Neuronal stem cell (in vitro differentiated cells): ENCODE results near the gene CHD2.
A peak's percentile ranks its signal among the peaks of the same experiment; 100 is the strongest.

Experiments
- DNase-seq: peaks from one replicate; pipeline ENCODE4 v3.0.0-alpha.2; 2013; ENCODE audit warnings: low spot score
- H2AFZ ChIP-seq: one replicate; pipeline ENCODE4 v1.6.1; 2013; ENCODE audit warnings: mild to moderate bottlenecking, low read length, inconsistent platforms
- H2AK5ac ChIP-seq: 2 replicates; pipeline ENCODE4 v1.6.1; 2013; ENCODE audit warnings: low read depth, mild to moderate bottlenecking, inconsistent platforms, low read length, moderate library complexity, mixed read lengths
- H2BK120ac ChIP-seq: 2 replicates; pipeline ENCODE4 v1.6.1; 2013; ENCODE audit warnings: low read depth, mild to moderate bottlenecking, inconsistent platforms, low read length, moderate library complexity, mixed read lengths
- H2BK12ac ChIP-seq: one replicate; pipeline ENCODE4 v1.6.1; 2013; ENCODE audit warnings: low read length, inconsistent platforms
- H2BK15ac ChIP-seq: 2 replicates; pipeline ENCODE4 v1.6.1; 2013; ENCODE audit warnings: mild to moderate bottlenecking, low read length, inconsistent platforms, mixed read lengths
- H2BK5ac ChIP-seq: one replicate; pipeline ENCODE4 v1.6.1; 2013; ENCODE audit warnings: inconsistent platforms, mild to moderate bottlenecking, low read length, moderate library complexity
- H3K14ac ChIP-seq: one replicate; pipeline ENCODE4 v1.6.1; 2013; ENCODE audit warnings: low read length, inconsistent platforms
- H3K18ac ChIP-seq: 2 replicates; pipeline ENCODE4 v1.6.1; 2013; ENCODE audit warnings: low read length, inconsistent platforms
- H3K23ac ChIP-seq: 2 replicates; pipeline ENCODE4 v1.6.1; 2013; ENCODE audit warnings: low read depth, mild to moderate bottlenecking, mixed read lengths, low read length, inconsistent platforms; ENCODE audit not compliant: poor library complexity
- H3K27ac ChIP-seq: replicated peaks from 3 replicates; pipeline ENCODE4 v1.5.1; 2013; ENCODE audit warnings: low read length, inconsistent platforms
- H3K27me3 ChIP-seq, 3 experiments: 2 replicates each; pipeline ENCODE4 v1.6.1; 2013; ENCODE audit warnings: low read length in 3 of 3, mild to moderate bottlenecking in 2 of 3, inconsistent platforms in 1 of 3, low read depth in 1 of 3, mixed read lengths in 1 of 3, moderate library complexity in 1 of 3; ENCODE audit not compliant: control insufficient read depth in 3 of 3, insufficient read depth in 3 of 3
- H3K36me3 ChIP-seq, 2 donors: replicated peaks in 1 of 2; 2 replicates each; pipeline ENCODE4 v1.6.1; 2013; ENCODE audit warnings: low read length in 2 of 2; ENCODE audit not compliant: control insufficient read depth in 2 of 2, insufficient read depth in 2 of 2
- H3K4ac ChIP-seq: 2 replicates; pipeline ENCODE4 v1.6.1; 2013; ENCODE audit warnings: inconsistent platforms, mild to moderate bottlenecking, low read length, moderate library complexity
- H3K4me1 ChIP-seq, 2 donors: 1 replicate in 1 of 2; 2 replicates in 1 of 2; pipeline ENCODE4 v1.6.1; 2013; ENCODE audit warnings: low read length in 2 of 2, low read depth in 1 of 2; ENCODE audit not compliant: control insufficient read depth in 2 of 2, insufficient read depth in 1 of 2
- H3K4me2 ChIP-seq: one replicate; pipeline ENCODE4 v1.6.1; 2013; ENCODE audit warnings: mild to moderate bottlenecking, low read length, inconsistent platforms; ENCODE audit not compliant: insufficient read depth, poor library complexity, severe bottlenecking
- H3K4me3 ChIP-seq, 2 donors: 2 replicates each; pipeline ENCODE4 v1.5.1; 2013; ENCODE audit warnings: low read length in 2 of 2, mild to moderate bottlenecking in 2 of 2, inconsistent platforms in 1 of 2, moderate library complexity in 1 of 2
- H3K79me1 ChIP-seq: one replicate; pipeline ENCODE4 v1.6.1; 2013; ENCODE audit warnings: low read depth, mild to moderate bottlenecking, inconsistent platforms, low read length, moderate library complexity
- H3K9ac ChIP-seq: one replicate; pipeline ENCODE4 v1.6.1; 2013; ENCODE audit warnings: mild to moderate bottlenecking, low read depth, low read length, inconsistent platforms; ENCODE audit not compliant: poor library complexity
- H3K9me3 ChIP-seq, 2 donors: replicated peaks in 1 of 2; 2 replicates each; pipeline versions ENCODE3 to v1.6.1; 2013; ENCODE audit warnings: low read length in 2 of 2, mild to moderate bottlenecking in 2 of 2, inconsistent platforms in 1 of 2, low read depth in 1 of 2, mixed read lengths in 1 of 2, moderate library complexity in 1 of 2; ENCODE audit not compliant: control insufficient read depth in 2 of 2, insufficient read depth in 1 of 2
- H4K8ac ChIP-seq: one replicate; pipeline ENCODE4 v1.6.1; 2013; ENCODE audit warnings: low read depth, mild to moderate bottlenecking, inconsistent platforms, low read length, moderate library complexity
- H4K91ac ChIP-seq: one replicate; pipeline ENCODE4 v1.6.1; 2013; ENCODE audit warnings: low read length, low read depth, mild to moderate bottlenecking, inconsistent platforms; ENCODE audit not compliant: poor library complexity
- WGBS, 2 donors: extraction: QIAGEN DNeasy Blood & Tissue Kit; methylation state at CpG; one replicate each; pipeline ENCODE4 v1.1.7; 2013; ENCODE audit warnings: missing lambda C conversion rate in 2 of 2, mixed read lengths in 1 of 2; ENCODE audit not compliant: insufficient read length in 2 of 2, insufficient replicate concordance in 1 of 2; ENCODE audit errors: extremely low coverage in 2 of 2; 5-methylcytosine and 5-hydroxymethylcytosine counted together

The CHD2 gene

DNA sequence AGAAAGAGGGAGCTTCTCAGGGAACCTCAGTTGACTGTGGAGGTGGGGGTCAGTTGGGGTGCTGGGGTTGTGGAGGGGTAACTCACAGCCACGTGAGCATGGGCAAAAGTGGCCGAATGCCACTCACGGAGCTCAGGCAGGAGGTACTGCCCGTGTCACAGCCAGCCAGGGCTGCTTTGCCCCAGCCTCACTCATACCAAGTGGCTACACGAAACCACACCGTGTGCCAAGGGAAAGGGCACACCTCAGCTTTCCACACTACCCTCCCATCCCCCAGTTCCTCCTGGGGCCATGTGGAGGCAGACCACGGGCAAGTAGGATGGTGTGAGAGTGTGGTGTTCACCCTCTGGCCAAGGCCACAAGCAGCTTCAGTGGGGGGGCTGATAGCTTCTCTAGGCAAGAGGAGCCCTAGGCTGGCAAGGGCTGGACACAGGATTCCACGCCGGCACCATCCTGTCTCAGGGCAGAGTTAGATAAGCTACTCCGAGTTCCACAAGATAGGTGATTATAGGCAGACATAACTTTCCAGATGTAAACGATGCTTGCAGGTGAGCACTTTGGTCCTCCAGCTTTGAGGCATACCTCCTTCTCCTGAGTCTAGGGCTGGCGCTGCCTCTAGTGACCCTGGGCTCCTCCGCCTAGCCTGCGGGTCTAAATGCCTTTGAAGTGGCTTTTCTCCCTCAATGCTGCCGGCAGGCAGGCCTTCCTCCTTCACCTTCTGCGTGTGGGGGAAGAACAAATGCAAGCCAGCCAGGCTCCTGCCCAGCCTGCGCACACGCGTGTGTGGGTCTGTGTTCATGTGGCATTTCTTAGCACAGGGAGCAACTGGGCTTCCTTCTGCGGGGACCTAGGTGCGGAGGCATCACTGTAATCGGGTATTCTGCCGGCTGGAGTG, 163.9 kb downstream of the CHD2 start:
- Histone ChIP-seq H3K27ac (peak overlapping the region; percentile 67), H3K4me3 (peak overlapping the region in 1 of 2 donors; percentile 51), H2BK15ac (no peak overlapping the region), H3K9ac (peak overlapping the region; percentile 47), H3K23ac (no peak overlapping the region), H2BK12ac (no peak overlapping the region), H2AFZ (no peak overlapping the region), H2BK120ac (no peak overlapping the region), H3K79me1 (peaks cover 20% of the 10 kb centered on the region), H3K36me3 (peaks cover 38 to 88% of the 10 kb centered on the region in 2 donors), H3K4me1 (peaks cover 39 to 59% of the 10 kb centered on the region in 2 donors), H3K9me3 (no peaks in the 10 kb centered on the region), H3K27me3 (no peaks in the 10 kb centered on the region), H3K4me2 (no peak overlapping the region), H3K14ac (no peak overlapping the region), H3K4ac (no peak overlapping the region), H3K18ac (peak overlapping the region; percentile 91), H2BK5ac (no peak overlapping the region), H4K91ac (no peak overlapping the region), H2AK5ac (no peak overlapping the region), H4K8ac (no peak overlapping the region)
- no peak for DNase-seq
- no CpG with 5 or more reads among the region's 23 CpGs for WGBS, 2 donors

DNA sequence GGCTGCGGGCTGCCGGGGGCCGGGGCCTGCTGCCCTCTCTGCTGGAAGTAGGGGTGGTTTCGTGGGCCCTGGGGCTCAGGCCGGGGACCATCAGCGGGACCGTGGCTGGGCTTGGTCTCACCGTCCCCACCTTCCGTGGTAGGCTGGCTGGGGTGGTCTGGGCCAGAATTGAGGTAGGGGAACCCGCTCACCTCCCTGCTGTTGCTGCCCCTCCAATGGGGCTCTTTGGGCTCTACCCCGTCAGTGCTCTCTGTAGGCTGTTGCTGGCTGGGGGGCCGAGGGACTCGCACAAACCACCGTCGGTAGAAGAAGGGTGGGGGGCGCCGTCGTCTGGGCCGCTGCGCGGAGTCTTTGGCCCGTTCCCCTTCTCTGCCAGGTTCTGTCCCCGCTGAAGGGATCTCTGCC, 165.5 kb downstream of the CHD2 start:
- Histone ChIP-seq H3K79me1 (peaks cover 16% of the 10 kb centered on the region), H3K4me1 (peaks cover 35 to 58% of the 10 kb centered on the region in 2 donors), H3K18ac (peak overlapping the region; percentile 40), H2BK15ac (no peak overlapping the region), H3K4me3 (no peak overlapping the region), H2BK120ac (no peak overlapping the region), H3K4ac (no peak overlapping the region), H3K27me3 (no peaks in the 10 kb centered on the region), H2AFZ (no peak overlapping the region), H2BK5ac (no peak overlapping the region), H3K4me2 (no peak overlapping the region), H3K23ac (no peak overlapping the region), H4K91ac (no peak overlapping the region), H4K8ac (no peak overlapping the region), H3K27ac (no peak overlapping the region), H3K9me3 (peaks cover 0 to 12% of the 10 kb centered on the region in 2 donors), H2AK5ac (no peak overlapping the region), H3K9ac (peak overlapping the region; percentile 57), H3K14ac (no peak overlapping the region), H2BK12ac (no peak overlapping the region), H3K36me3 (peaks cover 42 to 88% of the 10 kb centered on the region in 2 donors)
- DNase-seq = no peak
- no CpG with 5 or more reads among the region's 23 CpGs for WGBS, 2 donors

DNA sequence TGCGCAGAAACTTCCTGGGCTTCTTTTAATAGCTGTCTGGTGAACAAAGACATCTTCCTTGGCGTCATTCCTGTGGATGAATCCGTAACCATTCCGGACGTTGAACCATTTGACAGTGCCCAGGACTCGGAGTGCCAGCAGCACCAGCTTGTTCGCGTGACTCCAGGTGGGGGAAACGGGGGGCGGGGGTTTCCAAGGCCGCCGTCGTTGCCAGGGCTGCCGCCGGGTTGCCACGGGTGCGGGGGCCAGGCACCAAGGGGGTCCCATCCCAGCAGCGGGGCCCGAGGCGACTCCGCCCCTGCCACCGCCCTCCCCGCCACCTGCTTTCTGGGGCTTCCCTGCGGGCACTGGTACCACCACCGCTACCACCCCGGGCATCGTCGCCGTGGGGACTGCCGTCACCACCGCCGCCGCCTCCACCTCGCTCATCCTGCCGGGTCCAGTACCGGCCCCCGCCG, 166.1 kb downstream of the CHD2 start:
- no peak overlapping the region for H3K27ac ChIP-seq
- H3K9ac ChIP-seq = peak overlapping the region; percentile 56
- no peak overlapping the region for H2BK12ac ChIP-seq
- no peaks in the 10 kb centered on the region for H3K27me3 ChIP-seq
- H3K14ac ChIP-seq = no peak overlapping the region
- no peak overlapping the region for H3K4ac ChIP-seq
- H3K23ac ChIP-seq = peak overlapping the region; percentile 23
- no peak overlapping the region for H2AK5ac ChIP-seq
- H3K18ac ChIP-seq = no peak overlapping the region
- peaks cover 0 to 12% of the 10 kb centered on the region in 2 donors for H3K9me3 ChIP-seq
- peaks cover 37 to 88% of the 10 kb centered on the region in 2 donors for H3K36me3 ChIP-seq
- no peak overlapping the region for H2AFZ ChIP-seq
- no CpG with 5 or more reads among the region's 38 CpGs for WGBS, 2 donors
- H3K4me1 ChIP-seq = peaks cover 35 to 54% of the 10 kb centered on the region in 2 donors
- no peak overlapping the region for H2BK15ac ChIP-seq
- no peak overlapping the region for H3K4me3 ChIP-seq
- no peak overlapping the region for H4K91ac ChIP-seq
- H4K8ac ChIP-seq = no peak overlapping the region
- no peak for DNase-seq
- no peak overlapping the region for H2BK5ac ChIP-seq
- H3K4me2 ChIP-seq = no peak overlapping the region
- H3K79me1 ChIP-seq = peaks cover 16% of the 10 kb centered on the region
- H2BK120ac ChIP-seq = no peak overlapping the region

DNA sequence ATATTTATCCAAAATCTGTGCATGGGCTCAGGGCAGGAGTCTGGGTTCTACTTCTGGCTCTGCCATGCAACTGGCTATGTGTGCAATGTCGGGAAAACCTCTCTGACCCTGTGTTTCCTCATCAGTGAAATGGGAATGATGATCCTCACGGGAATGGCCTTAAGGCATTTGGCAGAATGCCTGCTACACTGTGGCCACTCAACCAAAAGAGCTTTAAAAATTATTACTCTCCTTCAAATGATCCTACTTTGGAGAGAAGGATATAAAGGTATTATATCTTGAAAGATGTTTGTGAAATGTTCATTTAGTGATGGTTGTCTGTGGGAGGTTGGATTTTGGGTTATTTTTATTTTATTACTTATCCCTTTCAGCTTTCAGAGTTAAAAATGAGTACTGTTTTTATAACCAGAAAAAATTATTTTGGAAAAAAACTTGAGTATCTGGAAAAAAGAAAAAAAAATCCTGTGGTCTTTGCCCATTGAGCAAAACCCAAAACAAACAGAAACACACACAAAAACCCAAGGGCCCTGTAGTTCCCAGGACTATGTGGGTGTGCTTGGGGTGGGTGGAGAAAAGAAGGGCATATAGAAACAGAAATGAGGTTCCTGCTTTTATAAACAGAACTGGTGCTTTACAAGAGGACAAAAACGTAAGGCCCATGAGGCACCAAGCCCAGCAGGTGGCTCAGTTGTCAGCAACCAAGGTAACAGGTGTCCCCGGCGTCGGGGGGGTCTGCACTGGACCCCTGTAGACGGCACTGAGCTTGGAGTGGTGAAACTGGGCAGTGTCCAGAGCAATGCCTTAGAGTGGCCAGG, 166.9 kb downstream of the CHD2 start:
- H3K14ac ChIP-seq = no peak overlapping the region
- peaks cover 37 to 93% of the 10 kb centered on the region in 2 donors for H3K36me3 ChIP-seq
- no peak overlapping the region for H4K8ac ChIP-seq
- no peak overlapping the region for H3K4me2 ChIP-seq
- no peaks in the 10 kb centered on the region for H3K27me3 ChIP-seq
- H2BK15ac ChIP-seq = no peak overlapping the region
- no peak overlapping the region for H3K4me3 ChIP-seq
- H3K23ac ChIP-seq = no peak overlapping the region
- WGBS, 2 donors = no CpG with 5 or more reads among the region's 7 CpGs
- no peak overlapping the region for H2AFZ ChIP-seq
- DNase-seq = no peak
- no peak overlapping the region for H2BK5ac ChIP-seq
- H3K4ac ChIP-seq = no peak overlapping the region
- H3K27ac ChIP-seq = no peak overlapping the region
- peaks cover 34 to 52% of the 10 kb centered on the region in 2 donors for H3K4me1 ChIP-seq
- peaks cover 0 to 12% of the 10 kb centered on the region in 2 donors for H3K9me3 ChIP-seq
- no peak overlapping the region for H2BK12ac ChIP-seq
- H3K9ac ChIP-seq = no peak overlapping the region
- H2AK5ac ChIP-seq = no peak overlapping the region
- H3K79me1 ChIP-seq = peaks cover 16% of the 10 kb centered on the region
- H3K18ac ChIP-seq = peak overlapping the region; percentile 16
- H4K91ac ChIP-seq = no peak overlapping the region
- no peak overlapping the region for H2BK120ac ChIP-seq
